A549 (cell line): ENCODE data around the gene ISG15. TPM values are rescaled to one million over a fixed set of nuclear protein-coding genes. Genes with fewer than 3 reads are reported as not detected.

Source experiments
- ATAC-seq, 2 experiments: fragments of 200-7000 bp in 1 of 2; fragments of >200 bp in 1 of 2; cut with Nextera tagmentation in 1 of 2; cut with Tn5 transposase in 1 of 2; 3 replicates each; pipeline versions ENCODE4 v1.8.0 to v1.9.1; 2018 to 2020; ENCODE audit warnings: mild to moderate bottlenecking in 1 of 2, moderate library complexity in 1 of 2
- CTCF ChIA-PET: fragments of 300-600 bp; sonication (Branson Sonifier 250); formaldehyde crosslinking; extraction: SDS; loops from one replicate; lab custom pipeline; 2021; ENCODE audit warnings: antibody characterized with exemption, inconsistent platforms; lab: Yijun Ruan, JAX
- POLR2A ChIA-PET: fragments of 350-600 bp; formaldehyde crosslinking; extraction: SDS; loops from one replicate; lab custom pipeline; 2021; ENCODE audit warnings: antibody characterized with exemption, inconsistent platforms; lab: Yijun Ruan, JAX
- DNase-seq, 2 experiments: peaks; one replicate each; pipeline versions ENCODE4 v3.0.0 to v3.0.0-alpha.2; 2011 to 2016; ENCODE audit warnings: low read depth in 1 of 2, low spot score in 1 of 2
- FAIRE-seq: peaks from 2 replicates; lab custom pipeline; 2011; peaks lifted over from hg19 to GRCh38; lab: Jason Lieb, UNC
- H3K27ac ChIP-seq, 2 experiments: fragments of >200 bp; sonication (Bioruptor Twin); formaldehyde crosslinking; 3 replicates each; pipeline ENCODE4 v1.5.1; 2016 to 2017
- H3K4me1 ChIP-seq: fragments of >200 bp; sonication (Bioruptor Twin); formaldehyde crosslinking; 3 replicates; pipeline ENCODE4 v1.6.1; 2016
- H3K4me2 ChIP-seq: fragments of >200 bp; sonication (Bioruptor Twin); formaldehyde crosslinking; 3 replicates; pipeline ENCODE4 v1.6.1; 2016
- H3K4me3 ChIP-seq: fragments of >200 bp; sonication (Bioruptor Twin); formaldehyde crosslinking; 3 replicates; pipeline ENCODE4 v1.5.1; 2016
- H3K9me3 ChIP-seq: fragments of >200 bp; sonication (Bioruptor Twin); formaldehyde crosslinking; 3 replicates; pipeline ENCODE4 v1.6.1; 2016
- BHLHE40 ChIP-seq: IDR thresholded peaks from 2 replicates; pipeline ENCODE4 v1.6.1; 2012; ENCODE audit warnings: low read depth, low read length, inconsistent platforms
- CBX2 ChIP-seq: fragments of 200-600 bp; sonication (generic); IDR thresholded peaks from 2 replicates; pipeline ENCODE4 v1.6.1; 2016; ENCODE audit warnings: low read depth, mild to moderate bottlenecking, borderline replicate concordance
- CBX8 ChIP-seq: fragments of 200-600 bp; sonication (generic); IDR thresholded peaks from 2 replicates; pipeline ENCODE4 v1.6.1; 2016
- CHD4 ChIP-seq: fragments of 200-600 bp; sonication (generic); IDR thresholded peaks from 2 replicates; pipeline ENCODE4 v1.6.1; 2016; ENCODE audit warnings: antibody characterized with exemption, mild to moderate bottlenecking, borderline replicate concordance
- EHF ChIP-seq: fragments of 250-450 bp; sonication (Bioruptor Pico); IDR thresholded peaks from 2 replicates; pipeline ENCODE4 v1.5.0; 2020; ENCODE audit warnings: mild to moderate bottlenecking
- ESRRA ChIP-seq: fragments of 150-350 bp; IDR thresholded peaks from 2 replicates; pipeline ENCODE4 v1.6.1; 2014; ENCODE audit warnings: mild to moderate bottlenecking, low read length, borderline replicate concordance
- HDAC2 ChIP-seq: fragments of 200-600 bp; sonication (generic); IDR thresholded peaks from 2 replicates; pipeline ENCODE4 v1.6.1; 2016
- HOXB13 ChIP-seq: fragments of 250-450 bp; sonication (Bioruptor Pico); IDR thresholded peaks from 2 replicates; pipeline ENCODE4 v1.5.0; 2020; ENCODE audit warnings: low read depth, mild to moderate bottlenecking, moderate library complexity
- HOXB5 ChIP-seq: fragments of 250-450 bp; sonication (Bioruptor Pico); IDR thresholded peaks from 2 replicates; pipeline ENCODE4 v1.5.0; 2020; ENCODE audit warnings: mild to moderate bottlenecking, moderate library complexity
- JUN ChIP-seq, 2 experiments: fragments of >200 bp; sonication (Bioruptor Twin); formaldehyde crosslinking; IDR thresholded peaks; 2 replicates in 1 of 2; 3 replicates in 1 of 2; pipeline ENCODE4 v1.6.1; 2016 to 2017
- JUNB ChIP-seq: fragments of >200 bp; sonication (Bioruptor Twin); formaldehyde crosslinking; IDR thresholded peaks from 2 replicates; pipeline ENCODE4 v1.6.1; 2016
- MAFK ChIP-seq: fragments of 450-650 bp; IDR thresholded peaks from 2 replicates; pipeline ENCODE4 v1.6.1; 2014; ENCODE audit not compliant: partially characterized antibody
- MAZ ChIP-seq: fragments of 150-350 bp; IDR thresholded peaks from 2 replicates; pipeline ENCODE4 v1.6.1; 2014; ENCODE audit warnings: antibody characterized with exemption, low read depth, low read length, borderline replicate concordance
- PHF8 ChIP-seq: fragments of 200-600 bp; sonication (generic); IDR thresholded peaks from 2 replicates; pipeline ENCODE4 v1.6.1; 2016; ENCODE audit warnings: low read depth, mild to moderate bottlenecking, antibody characterized with exemption, moderate library complexity, borderline replicate concordance
- POLR2A ChIP-seq: IDR thresholded peaks from 2 replicates; pipeline ENCODE4 v1.6.1; 2012; ENCODE audit warnings: mild to moderate bottlenecking, low read length
- POLR2AphosphoS2 ChIP-seq: conservative IDR thresholded peaks from 2 replicates; pipeline ENCODE4 v1.6.1; 2012; ENCODE audit warnings: low read length, improper control_type of control experiment, inconsistent platforms
- RAD21 ChIP-seq, 2 experiments: fragments of >200 bp in 1 of 2; sonication (Bioruptor Twin) in 1 of 2; formaldehyde crosslinking in 1 of 2; IDR thresholded peaks in 1 of 2; conservative IDR thresholded peaks in 1 of 2; 2 replicates in 1 of 2; 3 replicates in 1 of 2; pipeline ENCODE4 v1.6.1; 2012 to 2018; ENCODE audit warnings: inconsistent platforms in 1 of 2
- RCOR1 ChIP-seq: fragments of 150-350 bp; IDR thresholded peaks from 2 replicates; pipeline ENCODE4 v1.6.1; 2014; ENCODE audit warnings: antibody characterized with exemption, low read length, low read depth
- SMC3 ChIP-seq: fragments of >200 bp; sonication (Bioruptor Twin); formaldehyde crosslinking; IDR thresholded peaks from 3 replicates; pipeline ENCODE4 v1.6.1; 2018; ENCODE audit warnings: inconsistent platforms
- TFCP2L1 ChIP-seq: fragments of 250-450 bp; sonication (Bioruptor Pico); IDR thresholded peaks from 2 replicates; pipeline ENCODE4 v1.5.0; 2021; ENCODE audit warnings: mild to moderate bottlenecking
- ZNF302 ChIP-seq: fragments of 250-450 bp; sonication (Bioruptor Pico); IDR thresholded peaks from 2 replicates; pipeline ENCODE4 v1.9.0; 2021; ENCODE audit warnings: inconsistent platforms, mild to moderate bottlenecking, moderate library complexity
- ZSCAN20 ChIP-seq: fragments of 250-450 bp; sonication (Bioruptor Pico); IDR thresholded peaks from 2 replicates; pipeline ENCODE4 v1.8.0; 2022; ENCODE audit warnings: mild to moderate bottlenecking, moderate library complexity
- WGBS: methylation state at CpG from one replicate; pipeline ENCODE4 v1.1.6; 2017; ENCODE audit errors: missing lambda C conversion rate; 5-methylcytosine and 5-hydroxymethylcytosine counted together
- polyA plus RNA-seq, 4 experiments: library from polyadenylated mRNA; depleted of rRNA in 3 of 4; stranded (reverse); fragments of >200 nt; fragmentation: RNase III in 1 of 4; extraction: RNeasy Plus Mini Kit Qiagen cat#74134 plus additional on column Dnase treatment in 1 of 4; gene quantifications; 2 replicates in 3 of 4; 3 replicates in 1 of 4; pipeline ENCODE4 v1.2.3, GENCODE V29; 2011 to 2017
- TF ChIP-seq, protein P1 (sequence below): fragments of 450-650 bp; IDR thresholded peaks from 2 replicates; pipeline ENCODE4 v1.6.1; 2014; ENCODE audit warnings: antibody characterized with exemption
- TF ChIP-seq, protein P2 (sequence below): IDR thresholded peaks from 2 replicates; pipeline ENCODE4 v1.6.1; 2012
- TF ChIP-seq, protein P3 (sequence below): fragments of 250-450 bp; sonication (Bioruptor Pico); IDR thresholded peaks from 2 replicates; pipeline ENCODE4 v1.5.0; 2021; ENCODE audit warnings: mild to moderate bottlenecking, moderate library complexity, borderline replicate concordance
- TF ChIP-seq, protein P4 (sequence below): IDR thresholded peaks from 2 replicates; pipeline ENCODE4 v1.6.1; 2012
- TF ChIP-seq, protein P5 (sequence below): fragments of >200 bp; sonication (Bioruptor Twin); formaldehyde crosslinking; IDR thresholded peaks from 3 replicates; pipeline ENCODE4 v1.5.1; 2016
- TF ChIP-seq, protein P6 (sequence below): fragments of 250-450 bp; sonication (Bioruptor Pico); IDR thresholded peaks from 2 replicates; pipeline ENCODE4 v1.5.0; 2020; ENCODE audit warnings: low read depth, mild to moderate bottlenecking, moderate library complexity

The ISG15 gene
- polyA plus RNA-seq, 2 of the 4 experiments (the other 2 are of a cell fraction) = 4.6 to 11.2 TPM

DNA sequence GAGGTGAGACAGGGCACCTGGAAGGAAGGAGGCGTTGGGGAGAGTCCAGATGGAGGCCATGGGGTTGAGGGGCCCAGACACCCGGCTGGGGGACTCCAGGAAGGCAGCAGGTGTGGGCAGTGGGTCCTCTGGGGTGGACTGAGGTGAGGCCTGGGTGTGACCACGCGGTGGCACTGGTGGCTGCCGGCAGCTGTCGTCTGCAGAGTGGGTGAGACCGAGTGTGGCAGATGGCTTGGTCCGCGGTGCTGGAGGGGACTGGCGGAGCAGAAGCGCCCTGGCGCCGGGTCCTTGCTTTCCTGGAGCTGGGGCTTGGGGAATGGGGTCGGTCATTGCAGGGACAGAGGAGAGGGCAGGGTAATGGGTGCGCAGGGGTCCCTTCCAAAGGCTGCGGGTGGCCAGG is 19.1 kb downstream of the ISG15 start:
- no peak for FAIRE-seq
- CTCF ChIA-PET = interaction anchor here (1.1 to 1.8 kb wide), 5 partner anchors 9 to 32 kb away, joined by 3 to 5 read pairs (median 3); no protein-coding TSS in a partner anchor
- no peak overlapping the region for H3K4me3 ChIP-seq
- ATAC-seq = peak in 1 of 2 experiments; percentile 11; a peak in 3 of 6 replicates
- TF ChIP-seq JUNB = no peak
- TF ChIP-seq, protein P1, sequence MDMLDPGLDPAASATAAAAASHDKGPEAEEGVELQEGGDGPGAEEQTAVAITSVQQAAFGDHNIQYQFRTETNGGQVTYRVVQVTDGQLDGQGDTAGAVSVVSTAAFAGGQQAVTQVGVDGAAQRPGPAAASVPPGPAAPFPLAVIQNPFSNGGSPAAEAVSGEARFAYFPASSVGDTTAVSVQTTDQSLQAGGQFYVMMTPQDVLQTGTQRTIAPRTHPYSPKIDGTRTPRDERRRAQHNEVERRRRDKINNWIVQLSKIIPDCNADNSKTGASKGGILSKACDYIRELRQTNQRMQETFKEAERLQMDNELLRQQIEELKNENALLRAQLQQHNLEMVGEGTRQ = no peak
- TF ChIP-seq PHF8 = no peak
- TF ChIP-seq POLR2AphosphoS2 = no peak
- TF ChIP-seq TFCP2L1 = no peak
- no peak for TF ChIP-seq CHD4
- no peak for TF ChIP-seq SMC3
- TF ChIP-seq JUN (IDR thresholded peaks at IDR 0.05) = no peak; a peak in 1 of 5 replicates
- TF ChIP-seq ZNF302 (CRISPR knock-in tag) = no peak
- no peak for TF ChIP-seq HOXB13
- no peak for TF ChIP-seq MAZ
- TF ChIP-seq, protein P2, sequence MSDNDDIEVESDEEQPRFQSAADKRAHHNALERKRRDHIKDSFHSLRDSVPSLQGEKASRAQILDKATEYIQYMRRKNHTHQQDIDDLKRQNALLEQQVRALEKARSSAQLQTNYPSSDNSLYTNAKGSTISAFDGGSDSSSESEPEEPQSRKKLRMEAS = no peak
- no peak for TF ChIP-seq HOXB5 (CRISPR knock-in tag)
- TF ChIP-seq MAFK = no peak
- TF ChIP-seq, protein P3, sequence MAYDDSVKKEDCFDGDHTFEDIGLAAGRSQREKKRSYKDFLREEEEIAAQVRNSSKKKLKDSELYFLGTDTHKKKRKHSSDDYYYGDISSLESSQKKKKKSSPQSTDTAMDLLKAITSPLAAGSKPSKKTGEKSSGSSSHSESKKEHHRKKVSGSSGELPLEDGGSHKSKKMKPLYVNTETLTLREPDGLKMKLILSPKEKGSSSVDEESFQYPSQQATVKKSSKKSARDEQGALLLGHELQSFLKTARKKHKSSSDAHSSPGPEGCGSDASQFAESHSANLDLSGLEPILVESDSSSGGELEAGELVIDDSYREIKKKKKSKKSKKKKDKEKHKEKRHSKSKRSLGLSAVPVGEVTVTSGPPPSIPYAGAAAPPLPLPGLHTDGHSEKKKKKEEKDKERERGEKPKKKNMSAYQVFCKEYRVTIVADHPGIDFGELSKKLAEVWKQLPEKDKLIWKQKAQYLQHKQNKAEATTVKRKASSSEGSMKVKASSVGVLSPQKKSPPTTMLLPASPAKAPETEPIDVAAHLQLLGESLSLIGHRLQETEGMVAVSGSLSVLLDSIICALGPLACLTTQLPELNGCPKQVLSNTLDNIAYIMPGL (CRISPR knock-in tag) = no peak
- TF ChIP-seq HDAC2 = no peak
- TF ChIP-seq, protein P4, sequence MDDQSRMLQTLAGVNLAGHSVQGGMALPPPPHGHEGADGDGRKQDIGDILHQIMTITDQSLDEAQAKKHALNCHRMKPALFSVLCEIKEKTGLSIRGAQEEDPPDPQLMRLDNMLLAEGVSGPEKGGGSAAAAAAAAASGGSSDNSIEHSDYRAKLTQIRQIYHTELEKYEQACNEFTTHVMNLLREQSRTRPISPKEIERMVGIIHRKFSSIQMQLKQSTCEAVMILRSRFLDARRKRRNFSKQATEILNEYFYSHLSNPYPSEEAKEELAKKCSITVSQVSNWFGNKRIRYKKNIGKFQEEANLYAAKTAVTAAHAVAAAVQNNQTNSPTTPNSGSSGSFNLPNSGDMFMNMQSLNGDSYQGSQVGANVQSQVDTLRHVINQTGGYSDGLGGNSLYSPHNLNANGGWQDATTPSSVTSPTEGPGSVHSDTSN = no peak
- TF ChIP-seq EHF (CRISPR knock-in tag) = no peak
- no peak for TF ChIP-seq ZSCAN20 (CRISPR knock-in tag)
- no peak for TF ChIP-seq CBX2
- TF ChIP-seq, all 56 proteins: peak for 0
- 100% methylated on average over 12 of the region's 16 CpGs for whole genome bisulfite sequencing
- DNase-seq = no peak
- Histone ChIP-seq H3K9me3 (no peaks in the 10 kb centered on the region), H3K27ac (no peak overlapping the region), H3K4me2 (no peak overlapping the region), H3K4me1 (no peaks in the 10 kb centered on the region; the same call in 2 of the 3 replicates)
- POLR2A ChIA-PET = no interaction called here

DNA sequence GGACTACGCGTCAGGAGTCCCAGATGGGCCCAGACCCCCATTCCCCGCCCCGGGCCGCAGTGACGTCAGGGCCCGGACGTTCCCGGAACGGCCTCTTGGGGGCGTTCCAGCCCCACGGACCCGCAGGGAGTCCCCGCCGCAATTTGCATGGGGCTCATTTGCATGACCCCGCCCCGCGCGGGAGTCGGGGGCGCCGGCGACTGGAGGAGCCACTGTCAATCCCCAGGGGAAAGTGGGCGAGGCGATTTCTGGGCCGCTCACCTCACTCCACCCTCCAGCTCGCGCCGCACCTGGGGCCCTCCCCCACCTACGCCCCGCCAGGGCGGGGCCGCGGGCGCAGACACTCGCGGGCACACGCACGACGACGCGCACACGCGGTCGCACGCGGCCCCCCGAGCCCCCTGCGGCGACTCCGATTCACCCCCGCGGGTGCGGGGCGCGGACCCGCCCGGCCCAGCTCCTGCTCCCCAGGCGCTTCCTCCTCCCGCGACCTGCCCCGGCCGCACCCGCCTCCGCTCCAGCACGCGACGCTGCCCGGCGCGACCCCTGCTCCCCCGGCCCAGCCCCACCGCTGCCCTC is 19.8 kb downstream of the ISG15 start:
- ATAC-seq (peak in 1 of 2 experiments; percentile 65; a peak in 3 of 6 replicates), FAIRE-seq (no peak), DNase-seq (peak in 1 of 2 experiments; percentile 43)
- no peaks in the 10 kb centered on the region for H3K9me3 ChIP-seq
- no peak overlapping the region for H3K4me3 ChIP-seq
- WGBS = 91% methylated on average over 9 of the region's 73 CpGs
- ChIA-PET POLR2A (no interaction called here), CTCF (interaction anchor here (1.6 to 1.8 kb wide), 3 partner anchors 15 to 29 kb away, joined by 3 to 5 read pairs (median 3); no protein-coding TSS in a partner anchor)
- H3K4me1 ChIP-seq = no peaks in the 10 kb centered on the region; the same call in 2 of the 3 replicates
- no peak overlapping the region for H3K4me2 ChIP-seq
- no peak overlapping the region for H3K27ac ChIP-seq
- no peak for TF ChIP-seq HDAC2
- no peak for TF ChIP-seq CBX8
- no peak for TF ChIP-seq BHLHE40
- no peak for TF ChIP-seq ESRRA
- TF ChIP-seq, protein P2 = no peak
- no peak for TF ChIP-seq RCOR1
- TF ChIP-seq, protein P5, sequence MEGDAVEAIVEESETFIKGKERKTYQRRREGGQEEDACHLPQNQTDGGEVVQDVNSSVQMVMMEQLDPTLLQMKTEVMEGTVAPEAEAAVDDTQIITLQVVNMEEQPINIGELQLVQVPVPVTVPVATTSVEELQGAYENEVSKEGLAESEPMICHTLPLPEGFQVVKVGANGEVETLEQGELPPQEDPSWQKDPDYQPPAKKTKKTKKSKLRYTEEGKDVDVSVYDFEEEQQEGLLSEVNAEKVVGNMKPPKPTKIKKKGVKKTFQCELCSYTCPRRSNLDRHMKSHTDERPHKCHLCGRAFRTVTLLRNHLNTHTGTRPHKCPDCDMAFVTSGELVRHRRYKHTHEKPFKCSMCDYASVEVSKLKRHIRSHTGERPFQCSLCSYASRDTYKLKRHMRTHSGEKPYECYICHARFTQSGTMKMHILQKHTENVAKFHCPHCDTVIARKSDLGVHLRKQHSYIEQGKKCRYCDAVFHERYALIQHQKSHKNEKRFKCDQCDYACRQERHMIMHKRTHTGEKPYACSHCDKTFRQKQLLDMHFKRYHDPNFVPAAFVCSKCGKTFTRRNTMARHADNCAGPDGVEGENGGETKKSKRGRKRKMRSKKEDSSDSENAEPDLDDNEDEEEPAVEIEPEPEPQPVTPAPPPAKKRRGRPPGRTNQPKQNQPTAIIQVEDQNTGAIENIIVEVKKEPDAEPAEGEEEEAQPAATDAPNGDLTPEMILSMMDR = peak; percentile 15; the same call in 1 of the 3 replicates
- TF ChIP-seq, protein P6, sequence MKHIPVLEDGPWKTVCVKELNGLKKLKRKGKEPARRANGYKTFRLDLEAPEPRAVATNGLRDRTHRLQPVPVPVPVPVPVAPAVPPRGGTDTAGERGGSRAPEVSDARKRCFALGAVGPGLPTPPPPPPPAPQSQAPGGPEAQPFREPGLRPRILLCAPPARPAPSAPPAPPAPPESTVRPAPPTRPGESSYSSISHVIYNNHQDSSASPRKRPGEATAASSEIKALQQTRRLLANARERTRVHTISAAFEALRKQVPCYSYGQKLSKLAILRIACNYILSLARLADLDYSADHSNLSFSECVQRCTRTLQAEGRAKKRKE (CRISPR knock-in tag) = no peak
- peak in 1 of 2 experiments; percentile 22; a peak in 2 of 5 replicates for TF ChIP-seq RAD21 (conservative IDR thresholded peaks at IDR 0.05 in 1 of 2, IDR thresholded peaks at IDR 0.05 in 1 of 2)
- no peak for TF ChIP-seq POLR2A
- TF ChIP-seq JUNB = no peak
